ENCODE data around the gene AFAP1L1.
"Not testable (repeated sequence)": the region's sequence is repeated elsewhere in the genome, so short reads cannot be mapped to it uniquely, and the experiment has no call there.

The AFAP1L1 gene

GRCh38 chr5:149376104-149376503, 104.4 kb downstream of the AFAP1L1 start:
- DNase-seq: no peak

DNA sequence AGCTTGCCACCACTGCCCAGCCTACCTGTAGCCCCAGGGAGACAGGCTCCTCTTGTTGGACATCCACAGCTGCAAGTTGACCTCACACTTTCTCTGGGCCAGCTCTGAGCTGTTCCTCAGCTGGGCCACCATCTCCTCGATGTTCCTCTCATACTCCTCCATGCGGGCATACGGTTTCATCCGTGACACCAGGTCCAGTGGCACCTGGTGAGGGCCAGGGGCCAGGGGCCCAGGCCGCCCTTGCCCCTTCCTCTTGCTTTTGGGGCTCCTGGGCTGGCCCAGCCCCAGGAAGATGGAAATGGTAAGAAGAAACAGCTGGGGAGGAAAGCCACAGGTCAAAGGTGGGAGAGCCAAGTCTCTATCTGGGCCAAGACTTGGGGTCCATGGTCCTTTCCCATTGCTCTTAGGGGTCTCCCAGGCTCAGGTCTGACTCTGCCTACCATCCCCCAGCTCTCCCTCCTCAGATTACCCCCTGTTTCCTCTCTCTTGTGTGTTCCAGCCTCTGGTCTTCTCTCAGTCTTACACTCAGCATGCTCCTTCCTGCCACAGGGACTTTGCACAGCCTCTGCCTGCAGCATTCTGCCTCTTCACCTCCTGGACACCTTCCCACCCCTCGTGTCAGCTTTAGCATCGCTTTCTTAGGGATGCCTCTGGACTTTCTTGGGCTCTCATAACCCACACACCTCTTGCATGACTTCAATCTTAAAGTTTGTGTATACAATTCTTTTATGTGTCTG, 105.2 kb downstream of the AFAP1L1 start:
- DNase-seq: no peak

DNA sequence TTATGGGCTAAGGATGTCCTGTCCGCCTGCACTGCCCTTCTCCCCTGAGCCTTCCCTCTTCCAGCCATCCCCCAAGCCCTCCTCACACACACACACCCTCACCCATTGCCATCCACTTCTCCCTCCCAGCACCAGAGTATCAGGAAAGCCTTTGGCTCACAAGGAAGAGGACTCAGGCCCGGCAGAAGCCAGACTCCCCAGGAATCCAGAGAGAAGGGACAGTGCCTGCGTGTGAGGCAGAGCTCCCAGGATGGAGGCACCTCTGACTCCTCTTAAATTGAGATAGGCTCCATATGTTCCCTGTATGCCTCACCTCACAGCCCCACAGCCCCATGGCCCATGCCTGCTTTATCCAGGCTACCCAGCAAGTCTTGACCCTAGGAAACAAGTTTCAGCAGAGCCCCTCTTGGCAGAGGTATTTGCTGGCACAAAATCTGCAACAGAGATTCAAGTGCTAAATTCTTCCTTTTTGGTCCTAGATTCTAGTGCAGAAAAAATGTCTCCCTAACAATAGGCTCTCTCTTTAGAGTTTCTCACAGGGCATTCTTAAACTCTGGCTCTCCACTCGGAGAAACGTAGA, 106.7 kb downstream of the AFAP1L1 start:
- DNase-seq: no peak

DNA sequence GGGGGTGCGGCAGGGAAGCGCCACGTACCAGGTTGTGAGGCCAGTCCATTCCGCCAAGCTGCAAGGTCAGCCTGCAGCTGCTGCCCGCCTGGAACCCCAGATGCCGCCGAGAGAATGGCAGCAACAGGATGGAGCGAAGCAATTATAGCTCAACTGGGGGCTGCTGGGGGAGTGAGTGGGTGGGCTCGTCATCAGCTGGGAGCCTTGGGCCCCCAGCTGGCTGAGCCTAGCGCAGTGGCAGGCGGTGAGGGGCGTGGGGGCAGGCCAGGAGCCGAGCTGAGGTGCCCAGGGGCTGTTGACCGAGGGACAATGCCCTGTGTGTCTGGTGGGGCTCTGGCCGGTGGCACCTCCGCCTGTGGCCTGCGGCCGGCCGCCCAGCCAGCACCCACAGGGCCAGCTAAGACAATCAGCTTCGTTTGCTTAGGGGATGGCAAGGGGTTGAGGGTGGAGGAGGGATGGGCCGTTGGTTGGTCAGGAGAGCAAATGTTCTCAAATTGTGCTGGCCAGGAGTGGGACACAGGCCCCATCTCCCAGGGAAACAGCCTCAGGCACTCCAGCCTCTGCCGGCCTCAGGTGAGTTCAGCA, 107.6 kb downstream of the AFAP1L1 start, which contains the start of gene IL17B:
TSS of gene IL17B (minus strand) at position 116 of the 585 bp plus-strand sequence. CDS start at position 49, 67 bp downstream.
- no peak for DNase-seq

DNA sequence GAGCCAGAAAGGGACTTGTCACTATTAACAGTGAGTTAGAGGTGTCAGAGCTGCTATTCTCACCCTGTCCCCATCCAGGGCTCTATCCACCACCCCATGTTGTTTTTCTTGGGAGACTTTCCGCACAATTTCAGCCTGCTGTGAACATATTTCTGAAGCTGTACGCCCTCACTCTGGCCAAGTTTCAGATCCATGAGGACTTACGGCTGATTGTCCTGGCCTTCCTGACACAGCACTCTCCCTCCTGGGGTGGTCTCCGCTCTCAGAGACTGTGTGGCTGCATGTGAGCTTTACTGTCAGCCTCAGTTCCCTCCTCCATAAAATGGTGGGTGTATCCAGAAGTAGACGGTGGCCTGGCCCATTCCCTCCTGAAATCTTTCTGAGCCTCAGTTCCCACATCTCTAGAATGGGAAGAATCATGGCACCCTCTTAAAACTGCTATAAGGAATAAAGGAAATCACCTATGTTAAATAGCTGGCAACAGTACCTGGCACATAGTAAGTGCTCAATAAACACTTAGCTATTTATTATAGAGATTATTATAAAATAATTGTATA, 108.2 kb downstream of the AFAP1L1 start:
- no peak for DNase-seq

- DNase-seq: no peak
Measured at GRCh38 chr5:149380466-149381121, 108.9 kb downstream of the AFAP1L1 start.

DNA sequence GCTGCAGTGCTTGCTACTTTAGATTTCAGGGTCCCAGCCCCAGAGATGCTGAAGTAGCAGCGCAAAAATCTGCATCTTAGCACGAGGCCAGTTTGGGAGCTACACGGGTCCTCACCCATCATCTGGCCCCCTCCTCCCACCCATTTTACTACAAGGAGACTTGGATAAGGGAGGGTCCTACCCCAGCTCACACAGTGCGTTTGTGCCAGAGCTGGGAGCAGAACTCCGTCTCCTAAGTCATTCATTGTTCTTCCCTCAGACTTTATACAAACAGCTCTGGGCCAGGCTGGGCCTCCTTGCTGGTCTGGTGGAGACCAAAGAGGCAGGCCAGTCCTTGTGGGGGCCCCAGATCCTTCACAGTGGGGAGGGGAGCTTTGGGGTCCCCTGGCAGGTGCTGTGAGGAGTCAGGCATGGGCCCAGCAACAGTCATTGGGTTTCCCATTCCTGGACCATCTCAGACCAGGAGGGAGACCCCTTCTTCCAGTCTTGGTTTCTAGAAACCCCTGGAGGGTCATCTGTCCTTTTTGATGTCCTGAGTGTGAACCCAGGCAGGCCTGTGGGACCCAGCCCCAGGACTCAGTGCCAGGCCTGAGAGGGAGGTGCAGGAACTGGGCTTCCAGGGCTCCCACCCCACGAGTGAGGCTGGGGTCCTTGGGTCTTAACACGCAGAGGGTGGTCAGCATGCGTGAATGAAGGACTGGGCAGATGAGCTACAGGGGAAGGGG, 109.8 kb downstream of the AFAP1L1 start:
- DNase-seq: no peak

- DNase-seq: peak; percentile 37
Measured at GRCh38 chr5:149381986-149382338, 110.3 kb downstream of the AFAP1L1 start.

DNA sequence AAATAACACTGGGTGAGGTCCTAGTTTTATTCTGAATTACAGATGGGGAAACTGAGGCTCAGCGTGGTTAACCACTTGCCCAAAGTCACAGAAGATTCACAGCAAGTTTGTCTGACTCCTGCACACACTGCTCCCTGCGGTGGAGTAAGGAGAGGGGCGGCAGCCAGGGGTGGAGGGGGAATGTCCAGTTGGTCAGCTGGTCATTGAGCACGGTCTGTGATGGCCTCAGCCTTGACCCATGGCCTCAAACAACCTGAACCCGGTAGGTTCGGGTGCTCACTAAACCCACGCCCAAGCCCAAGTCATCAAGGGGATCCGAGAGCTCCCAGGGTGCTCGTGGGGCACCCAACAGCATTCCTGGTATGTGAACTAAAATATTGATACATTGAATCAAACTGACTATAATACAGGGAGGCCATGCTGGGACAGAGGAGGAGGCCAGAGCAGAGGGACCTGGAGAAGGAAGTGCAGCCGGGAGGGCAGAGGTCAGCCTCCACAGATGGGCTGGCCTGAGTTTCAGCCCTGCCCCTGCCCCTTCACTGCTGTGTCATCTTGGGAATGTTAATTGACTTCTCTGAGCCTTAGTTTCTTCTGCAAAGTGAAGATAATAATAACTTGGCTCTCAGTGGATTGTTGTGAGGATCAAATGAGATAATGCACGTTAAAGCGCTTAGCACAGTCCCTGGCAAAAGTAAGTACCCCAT, 111.0 kb downstream of the AFAP1L1 start:
- no peak for DNase-seq

DNA sequence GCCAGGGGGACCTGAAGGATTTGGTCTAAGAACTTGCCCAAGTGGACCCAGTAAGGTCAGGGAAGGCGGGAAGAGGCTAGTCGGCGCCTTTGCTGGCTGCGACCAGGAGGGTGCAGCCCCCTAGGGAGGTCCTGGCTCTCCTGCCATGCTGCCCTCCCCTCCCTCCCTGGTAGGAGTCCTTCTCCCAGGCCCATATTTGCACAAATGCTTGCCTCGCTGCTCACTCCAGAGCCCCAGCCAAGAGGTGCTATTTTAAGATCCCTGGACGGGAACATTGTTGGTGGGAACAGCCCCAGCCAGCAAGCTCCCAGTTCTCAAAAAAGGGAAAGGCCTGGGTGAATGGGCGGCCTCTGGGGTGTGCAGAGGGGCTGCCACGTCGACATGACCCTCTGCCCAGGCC, 111.7 kb downstream of the AFAP1L1 start:
- no peak for DNase-seq

GRCh38 chr5:149386166-149386565, 114.5 kb downstream of the AFAP1L1 start:
- DNase-seq: no peak

GRCh38 chr5:149387081-149387631, 115.5 kb downstream of the AFAP1L1 start:
- DNase-seq: no peak

- DNase-seq: no peak
Measured at GRCh38 chr5:149387982-149388381, 116.3 kb downstream of the AFAP1L1 start.

DNA sequence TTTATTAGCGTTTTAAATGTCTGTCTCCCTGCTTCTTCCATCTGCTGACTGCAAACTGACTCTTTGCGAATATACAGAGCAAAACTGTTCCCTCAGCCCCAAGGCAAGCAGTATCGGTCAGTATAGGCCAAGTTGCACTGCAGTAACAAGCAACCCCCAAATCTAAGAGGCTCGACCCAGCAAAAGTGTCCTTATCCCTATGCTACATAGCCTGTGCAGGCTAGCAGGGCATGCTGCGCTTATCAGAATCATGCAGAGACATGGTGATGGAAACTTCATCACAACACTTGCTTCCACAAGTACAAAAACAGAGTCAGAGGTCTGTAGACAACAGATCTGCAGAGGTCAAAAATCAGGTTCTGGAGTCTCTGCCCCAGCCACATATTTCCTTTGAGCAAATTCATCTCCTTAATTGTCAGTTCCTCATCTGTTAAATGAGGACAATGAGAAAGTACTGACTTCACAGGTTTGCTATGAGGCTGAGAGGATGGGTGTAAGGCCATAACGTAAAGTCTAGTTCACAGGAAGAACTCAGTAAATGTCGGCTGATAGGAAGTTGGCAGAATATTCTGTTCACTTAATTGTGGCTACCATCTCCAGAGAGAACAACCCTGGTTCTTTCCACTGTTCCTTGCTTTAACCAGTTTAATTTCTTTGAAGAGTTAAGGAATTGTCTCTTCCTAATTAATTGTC, 117.0 kb downstream of the AFAP1L1 start:
- DNase-seq: no peak

GRCh38 chr5:149389552-149390495, 118.2 kb downstream of the AFAP1L1 start:
- no peak for DNase-seq

GRCh38 chr5:149391076-149391475, 119.4 kb downstream of the AFAP1L1 start:
- not testable (repeated sequence) for DNase-seq
